HepG2 (cell line): ENCODE measurements around the gene NUCB1. TPM values are rescaled to one million over a fixed set of nuclear protein-coding genes. Genes with fewer than 3 reads are reported as not detected.
A peak's percentile ranks its signal among the peaks of the same experiment; 100 is the strongest.

Source experiments
- AFF4 ChIP-seq: sonication (generic); formaldehyde crosslinking; IDR thresholded peaks from 2 replicates; pipeline ENCODE4 v1.4.0; 2020; ENCODE audit warnings: missing genetic modification reagents
- ASH2L ChIP-seq: fragments of 300-600, 200-600 bp; sonication (generic); IDR thresholded peaks from 2 replicates; pipeline ENCODE4 v1.7.0; 2017; ENCODE audit warnings: low read depth, mild to moderate bottlenecking, moderate library complexity, mixed read lengths, low read length; ENCODE audit not compliant: insufficient read length
- DMTF1 ChIP-seq: sonication (generic); formaldehyde crosslinking; IDR thresholded peaks from 2 replicates; pipeline ENCODE4 v1.4.0; 2020; ENCODE audit warnings: mild to moderate bottlenecking, missing genetic modification reagents
- HOXD1 ChIP-seq: sonication (generic); formaldehyde crosslinking; IDR thresholded peaks from 2 replicates; pipeline ENCODE4 v1.5.0; 2020; ENCODE audit warnings: missing genetic modification reagents
- SMAD9 ChIP-seq: sonication (generic); formaldehyde crosslinking; IDR thresholded peaks from 2 replicates; pipeline ENCODE4 v1.5.1; 2020; ENCODE audit warnings: mild to moderate bottlenecking, missing genetic modification reagents
- TCF12 ChIP-seq, 2 experiments: fragments of 450-650 bp in 1 of 2; sonication (generic) in 1 of 2; formaldehyde crosslinking in 1 of 2; IDR thresholded peaks; 2 replicates each; pipeline versions ENCODE4 v1.6.1 to v1.8.0; 2017 to 2022; ENCODE audit warnings: antibody characterized with exemption in 1 of 2, mild to moderate bottlenecking in 1 of 2, missing genetic modification reagents in 1 of 2, moderate library complexity in 1 of 2
- WIZ ChIP-seq: sonication (generic); formaldehyde crosslinking; IDR thresholded peaks from 2 replicates; pipeline ENCODE4 v1.5.1; 2020; ENCODE audit warnings: mild to moderate bottlenecking, missing genetic modification reagents
- ZBTB25 ChIP-seq: IDR thresholded peaks from 2 replicates; pipeline ENCODE4 v1.6.1; 2018; ENCODE audit warnings: missing genetic modification reagents
- ZBTB46 ChIP-seq: sonication (generic); formaldehyde crosslinking; IDR thresholded peaks from 2 replicates; pipeline ENCODE4 v1.4.0; 2020; ENCODE audit warnings: mild to moderate bottlenecking, missing genetic modification reagents, borderline replicate concordance
- ZMYM2 ChIP-seq: sonication (generic); formaldehyde crosslinking; IDR thresholded peaks from 2 replicates; pipeline ENCODE4 v1.8.0; 2022; ENCODE audit warnings: mild to moderate bottlenecking, missing genetic modification reagents
- ZNF142 ChIP-seq: sonication (generic); formaldehyde crosslinking; IDR thresholded peaks from 2 replicates; pipeline ENCODE4 v1.4.0; 2020; ENCODE audit warnings: missing genetic modification reagents
- ZNF333 ChIP-seq: sonication (generic); formaldehyde crosslinking; IDR thresholded peaks from 2 replicates; pipeline ENCODE4 v1.4.0; 2020; ENCODE audit warnings: mild to moderate bottlenecking, missing genetic modification reagents, borderline replicate concordance
- ZNF674 ChIP-seq: sonication (generic); formaldehyde crosslinking; IDR thresholded peaks from 2 replicates; pipeline ENCODE4 v1.5.0; 2020; ENCODE audit warnings: low read depth, mild to moderate bottlenecking, missing genetic modification reagents
- polyA plus RNA-seq, 8 experiments: library from polyadenylated mRNA; depleted of rRNA in 3 of 8; stranded (reverse) in 7 of 8; unstranded in 1 of 8; fragments of >200 nt; fragmentation: Illumina TruSeq in 4 of 8; extraction: Trizol in 4 of 8; gene quantifications; 2 replicates each; pipeline versions ENCODE4 v1.2.1 to v1.2.3, GENCODE V29; 2011 to 2016; ENCODE audit warnings: low read depth in 4 of 8, missing spikeins in 1 of 8, mixed read lengths in 1 of 8; ENCODE audit not compliant: insufficient read depth in 1 of 8
- total RNA-seq, 5 experiments: library from RNA; depleted of rRNA; stranded (reverse); fragments of >200 nt; fragmentation: Illumina TruSeq; extraction: Trizol; gene quantifications; 2 replicates each; pipeline ENCODE4 v1.2.3, GENCODE V29; 2016; ENCODE audit warnings: low read depth in 1 of 5

Gene NUCB1
- total and polyA plus RNA-seq, 2 of the 13 experiments (the other 11 are each of a cell fraction or from before 2014, with no cell fraction given), result 82.3 to 106 TPM

GRCh38 chr19:48899781-48900476, at the start of gene NUCB1 (continued):
- no peak for TF ChIP-seq AFF4 (CRISPR knock-in tag)
- TF ChIP-seq ZNF142 (CRISPR knock-in tag), result no peak; the same call in 1 of the 2 replicates
- TF ChIP-seq SMAD9 (CRISPR knock-in tag), result no peak
- TF ChIP-seq ZMYM2 (CRISPR knock-in tag), result no peak
- peak; percentile 49; the same call in 1 of the 2 replicates for TF ChIP-seq HOXD1 (CRISPR knock-in tag)
- no peak for TF ChIP-seq ZNF674 (CRISPR knock-in tag)
- no peak for TF ChIP-seq ZBTB46 (CRISPR knock-in tag)
- TF ChIP-seq TCF12 (IDR thresholded peaks at IDR 0.05), result no peak
- TF ChIP-seq TCF12 (CRISPR knock-in tag; IDR thresholded peaks at IDR 0.05), result no peak
- TF ChIP-seq WIZ, result no peak
- TF ChIP-seq ZNF333 (CRISPR knock-in tag), result no peak
- TF ChIP-seq DMTF1 (CRISPR knock-in tag), result no peak
- peak; percentile 38 for TF ChIP-seq ASH2L
- TF ChIP-seq ZBTB25, result no peak
